HG03342 (cell line): ENCODE data around the gene IQGAP2.
"Not testable (repeated sequence)": the region's sequence is repeated elsewhere in the genome, so short reads cannot be mapped to it uniquely, and the experiment has no call there.

Source experiments
- ATAC-seq: cut with Tn5 transposase; IDR thresholded peaks from one replicate; pipeline ENCODE4 v1.9.1; 2021; ENCODE audit warnings: mild to moderate bottlenecking, moderate library complexity; ENCODE audit not compliant: unreplicated experiment

The IQGAP2 gene

DNA sequence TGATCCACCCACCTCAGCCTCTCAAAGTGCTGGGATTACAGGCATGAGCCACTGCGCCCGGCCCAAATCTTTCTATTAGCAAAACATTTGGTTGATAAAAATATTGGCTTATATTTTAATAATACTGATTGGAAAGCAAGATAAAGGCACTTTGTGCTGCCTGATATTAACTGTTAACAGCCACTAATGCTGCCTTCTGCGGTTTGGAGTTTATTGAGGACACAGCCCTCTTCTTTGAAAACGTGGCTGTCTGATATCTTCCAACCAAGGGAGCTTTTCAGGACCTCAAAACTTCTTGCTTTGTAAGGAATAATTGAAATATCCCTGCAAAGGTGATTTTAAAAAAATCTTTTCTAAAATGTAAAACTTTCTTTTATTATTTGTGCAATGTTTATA lies 94.0 kb downstream of the IQGAP2 start:
- ATAC-seq: no peak

DNA sequence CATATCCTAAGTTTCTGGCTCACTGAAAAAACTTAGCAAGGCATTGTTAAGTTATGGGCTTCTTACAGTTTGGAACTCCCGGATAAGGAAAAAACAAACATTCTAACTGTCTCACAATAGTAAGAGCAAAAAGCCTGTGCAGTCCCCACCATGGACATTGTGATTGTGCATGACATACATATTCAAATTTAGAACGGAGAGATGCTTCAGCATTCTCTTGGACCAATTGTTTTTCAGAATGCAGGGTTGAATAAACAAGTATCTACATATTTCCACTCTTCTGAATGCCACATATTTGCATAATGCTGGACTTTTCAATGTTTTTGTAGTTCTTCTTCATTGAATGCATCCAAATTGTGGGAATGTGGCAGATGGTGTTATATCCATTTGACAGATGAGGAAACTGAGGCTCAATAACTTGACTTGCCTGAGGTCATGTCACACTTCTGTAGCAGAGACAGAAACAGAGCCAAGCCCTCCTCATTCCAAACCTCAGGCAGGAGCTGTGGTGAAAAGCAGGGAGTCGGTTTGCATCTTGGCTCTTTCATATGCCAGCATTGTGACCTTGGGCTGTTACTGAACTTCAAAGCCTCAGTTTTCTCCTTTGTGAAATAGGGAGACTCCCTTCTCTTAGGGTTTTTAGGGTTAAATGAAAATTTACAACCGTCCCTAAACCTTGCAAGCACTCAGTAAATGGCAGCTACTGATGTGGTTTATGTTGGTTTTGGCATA lies 95.1 kb downstream of the IQGAP2 start:
- no peak for ATAC-seq

GRCh38 chr5:76499507-76500161 lies 96.5 kb downstream of the IQGAP2 start:
- no peak for ATAC-seq

- no peak for ATAC-seq
Measured at GRCh38 chr5:76500633-76501393, 97.7 kb downstream of the IQGAP2 start.

DNA sequence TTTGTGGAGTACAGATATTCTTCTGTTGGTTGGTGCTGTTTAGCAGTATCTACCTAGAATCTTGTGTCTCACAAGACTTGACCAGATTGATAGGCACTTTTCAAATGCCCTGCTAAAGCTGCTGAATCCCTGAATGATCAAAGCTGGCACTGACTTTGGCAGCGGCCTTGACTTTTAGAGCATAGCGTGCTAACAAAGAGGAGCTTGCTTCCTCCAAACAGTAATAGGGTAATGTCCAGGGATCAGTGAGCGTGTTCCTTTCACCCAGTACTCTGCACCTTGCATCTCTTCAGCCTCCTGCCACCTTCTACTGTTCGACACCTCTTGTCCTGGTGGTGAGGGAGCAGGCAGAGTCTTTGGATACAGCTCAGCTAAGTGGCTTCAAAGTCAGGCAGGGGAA lies 100.8 kb downstream of the IQGAP2 start:
- ATAC-seq: no peak

DNA sequence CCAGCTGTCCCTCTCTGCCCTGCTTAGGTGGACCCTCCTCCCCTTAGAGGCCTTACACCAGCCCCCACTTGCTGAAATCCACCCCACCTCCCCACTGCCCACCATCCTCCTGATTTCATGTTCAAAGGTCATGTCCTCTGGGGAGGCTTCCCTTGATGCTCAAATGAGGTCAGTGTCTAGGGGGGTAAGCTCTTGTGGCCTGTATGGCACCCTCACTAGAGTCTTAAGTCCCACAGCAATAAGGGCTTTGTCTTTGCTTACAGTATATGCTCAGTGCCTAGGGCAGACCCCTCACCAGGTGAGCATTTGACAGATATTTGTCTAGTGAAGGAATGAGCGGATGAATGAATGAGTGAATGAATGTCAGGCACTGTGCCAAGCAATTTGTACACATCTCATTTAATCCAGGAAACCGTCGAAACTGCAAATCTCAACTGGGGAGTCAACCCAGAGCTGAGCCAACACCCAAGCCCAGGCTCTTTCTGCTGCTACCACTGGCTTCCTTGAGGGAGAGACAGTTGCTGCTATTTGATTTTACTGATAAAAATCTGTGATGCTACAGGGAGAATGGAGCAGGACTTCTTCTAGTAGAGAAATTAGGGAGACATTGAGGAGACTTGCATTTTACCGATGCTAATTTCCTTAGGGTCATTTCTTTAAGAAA lies 101.9 kb downstream of the IQGAP2 start:
- no peak for ATAC-seq

GRCh38 chr5:76513476-76513875 lies 110.4 kb downstream of the IQGAP2 start:
- ATAC-seq: no peak

DNA sequence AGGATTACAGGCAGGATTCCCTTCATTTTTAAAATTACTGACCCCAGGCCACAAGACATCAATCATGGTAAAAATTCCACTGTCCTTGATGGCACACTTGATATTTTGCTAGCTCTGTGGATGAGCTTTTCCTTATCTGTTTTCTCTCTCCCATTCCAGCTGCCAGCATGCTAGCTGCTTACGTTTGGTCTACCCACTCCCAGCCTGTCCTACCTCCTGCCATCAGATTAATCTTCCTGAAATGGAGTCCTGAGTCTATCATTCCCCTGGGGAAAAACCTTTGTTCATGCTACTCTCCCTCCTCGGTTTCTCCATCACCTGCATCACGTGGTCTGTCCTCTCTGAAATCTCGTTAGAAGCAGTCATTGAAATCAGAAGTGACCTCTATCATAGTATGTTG lies 111.2 kb downstream of the IQGAP2 start:
- ATAC-seq: no peak

- ATAC-seq: no peak
Measured at GRCh38 chr5:76514713-76515112, 111.6 kb downstream of the IQGAP2 start.

DNA sequence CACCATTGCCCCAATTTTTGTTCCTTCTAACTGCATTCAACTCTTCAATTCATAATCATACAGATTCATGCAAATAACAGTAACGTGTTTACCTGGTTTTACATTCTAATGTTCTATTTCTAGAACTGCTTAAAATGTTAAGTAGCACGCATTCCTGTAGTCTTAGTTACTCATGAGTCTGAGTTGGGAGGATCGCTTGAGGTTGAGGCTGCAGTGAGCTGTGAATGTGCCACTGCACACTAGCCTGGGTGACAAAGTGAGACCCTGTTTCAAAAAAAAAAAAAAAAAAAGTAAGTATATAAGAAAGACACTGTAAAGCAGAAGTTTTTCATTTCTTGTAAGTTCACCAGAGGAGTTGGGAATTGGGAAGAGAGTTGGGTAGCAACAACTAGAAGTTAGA lies 114.2 kb downstream of the IQGAP2 start:
- ATAC-seq: no peak

DNA sequence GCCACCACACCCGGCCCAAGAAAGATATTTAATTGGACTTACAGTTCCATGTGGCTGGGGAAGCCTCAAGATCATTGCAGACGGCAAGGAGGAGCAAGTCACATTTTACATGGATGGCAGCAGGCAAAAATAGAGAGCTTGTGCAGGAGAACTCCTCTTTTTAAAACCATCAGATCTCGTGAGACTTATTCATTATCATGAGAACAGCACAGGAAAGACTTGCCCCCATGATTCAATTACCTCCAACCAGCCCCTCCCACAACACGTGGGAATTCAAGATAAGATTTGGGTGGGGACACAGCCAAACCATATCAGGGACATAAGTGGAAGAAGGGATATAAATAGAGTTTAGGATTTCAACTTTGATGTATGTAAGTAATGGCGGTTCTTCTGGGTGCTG lies 115.2 kb downstream of the IQGAP2 start:
- ATAC-seq: not testable (repeated sequence)

DNA sequence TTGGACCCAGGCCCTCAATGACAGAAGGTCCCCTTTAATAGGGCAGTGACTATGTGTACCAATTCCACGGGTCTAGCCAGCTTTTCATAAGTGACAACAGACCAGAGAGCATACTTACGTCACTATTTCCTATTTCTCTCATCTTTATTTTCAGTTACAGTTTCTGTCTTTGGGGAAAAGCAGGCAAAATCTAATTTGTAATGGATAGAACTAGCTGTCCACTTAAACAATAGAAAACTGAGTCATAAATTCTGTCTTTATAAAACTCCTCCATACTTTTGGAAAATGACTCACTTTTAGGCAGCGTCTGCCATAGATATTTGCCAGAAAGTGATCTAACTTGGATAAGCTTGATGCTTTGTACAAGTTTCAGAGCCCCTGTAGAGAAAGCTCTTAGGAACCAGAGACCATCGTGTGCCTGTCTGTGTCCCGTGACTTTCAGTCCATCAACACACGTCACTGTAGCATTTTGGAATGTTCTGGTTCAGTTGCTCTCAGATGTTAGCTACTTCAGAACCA lies 118.2 kb downstream of the IQGAP2 start:
- ATAC-seq: peak; percentile 69

DNA sequence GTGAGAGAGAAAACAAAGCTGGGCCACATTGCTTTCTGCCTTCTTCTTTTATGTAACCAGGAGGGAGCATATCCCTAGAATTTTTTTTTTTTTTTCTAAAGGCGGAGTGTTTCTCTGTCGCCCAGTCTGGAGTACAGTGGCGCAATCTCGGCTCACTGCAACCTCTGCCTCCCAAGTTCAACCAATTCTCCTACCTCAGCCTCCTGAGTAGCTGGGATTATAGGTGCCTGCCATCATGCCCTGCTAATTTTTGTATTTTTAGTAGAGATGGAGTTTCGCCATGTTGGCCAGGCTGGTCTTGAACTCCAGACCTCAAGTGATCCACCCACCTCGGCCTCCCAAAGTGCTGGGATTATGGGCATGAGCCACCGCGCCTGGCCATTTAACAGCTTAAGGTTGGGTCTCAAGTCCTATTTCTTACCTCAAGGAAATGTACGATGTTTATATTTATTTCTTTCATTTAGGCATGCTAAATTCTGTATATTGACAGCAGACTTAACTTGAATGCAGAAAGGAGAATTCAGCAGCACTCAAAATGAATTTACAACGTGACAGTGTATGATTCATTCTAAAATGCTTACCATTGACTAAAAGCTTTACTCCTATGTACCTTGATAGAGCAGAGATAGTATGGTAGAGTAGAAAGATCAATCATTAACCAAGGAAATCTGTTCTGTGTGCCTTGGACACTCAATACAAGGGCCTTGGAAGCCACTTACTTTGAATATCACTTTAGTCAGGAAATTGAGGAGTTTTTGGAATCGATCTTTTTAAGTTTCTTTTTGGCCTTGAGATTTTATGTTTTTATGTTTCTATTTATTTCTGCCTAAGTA lies 119.2 kb downstream of the IQGAP2 start:
- peak; percentile 57 for ATAC-seq

DNA sequence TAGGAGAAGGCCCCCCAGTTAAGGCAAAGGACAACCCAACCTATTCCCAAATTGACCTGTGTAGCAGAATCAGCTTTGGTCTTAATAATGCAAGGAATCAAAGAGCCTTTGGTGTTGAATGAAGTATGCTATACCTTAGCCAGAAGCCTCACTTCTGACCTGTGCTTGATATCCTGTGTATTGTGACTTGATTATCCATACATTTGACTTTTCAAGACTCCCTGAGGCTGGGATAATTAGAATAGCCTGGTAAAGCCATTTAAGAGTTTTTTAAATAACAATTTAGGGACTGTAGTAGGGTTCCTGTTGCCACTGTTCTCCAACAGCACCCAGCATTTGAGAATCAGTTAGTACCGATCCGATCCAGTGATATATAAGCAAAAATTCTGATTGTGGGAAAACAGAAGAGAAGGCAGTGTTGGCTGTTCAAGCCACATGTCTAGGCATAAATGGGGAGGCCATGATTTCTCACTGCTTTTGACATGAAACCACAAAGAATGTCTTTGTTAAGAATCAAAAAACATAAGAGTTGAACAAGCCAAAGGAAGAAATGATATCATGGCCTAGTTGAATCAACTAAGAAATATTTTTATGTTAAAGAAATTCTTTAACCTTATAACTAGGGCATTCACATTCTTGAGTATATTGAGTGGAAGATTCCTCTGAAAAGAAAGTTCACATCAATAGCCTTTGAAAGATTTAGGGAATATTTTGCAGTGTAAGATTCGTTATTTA lies 121.2 kb downstream of the IQGAP2 start:
- ATAC-seq: no peak

GRCh38 chr5:76524868-76525267 lies 121.8 kb downstream of the IQGAP2 start:
- no peak for ATAC-seq

- ATAC-seq: no peak
Measured at GRCh38 chr5:76525956-76526355, 122.9 kb downstream of the IQGAP2 start.

DNA sequence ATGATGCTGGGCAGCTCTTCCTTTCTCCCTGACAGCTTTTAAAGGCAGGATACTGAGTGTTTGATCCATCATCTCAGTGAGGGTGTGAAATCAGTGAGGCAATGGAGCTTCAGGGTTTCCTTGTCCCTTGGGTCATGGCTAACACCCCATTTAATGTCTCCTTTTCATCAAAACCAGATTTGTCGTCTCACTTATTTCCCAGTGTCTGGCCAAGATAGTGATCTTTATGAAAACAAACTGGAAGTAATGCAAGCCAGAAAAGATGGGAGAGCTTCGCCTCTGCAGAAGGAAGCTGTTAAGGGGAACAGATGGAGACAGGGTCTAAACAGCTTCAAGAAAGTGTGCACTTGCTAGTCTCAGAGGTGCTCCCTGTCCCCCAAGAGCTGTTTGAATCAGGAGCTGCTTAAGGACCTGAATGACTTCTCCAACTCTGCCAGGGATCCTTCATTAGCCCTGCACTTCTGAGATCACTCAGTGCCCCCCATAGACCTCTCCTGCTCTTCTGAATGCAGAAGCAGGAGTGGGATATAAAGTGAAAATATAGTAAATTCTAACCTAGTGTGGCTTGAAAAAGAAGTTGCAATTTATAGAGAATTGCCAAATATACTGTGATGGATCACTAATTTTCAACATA lies 124.0 kb downstream of the IQGAP2 start:
- no peak for ATAC-seq

- ATAC-seq: no peak
Measured at GRCh38 chr5:76527685-76528161, 124.6 kb downstream of the IQGAP2 start.
